HEK293 (cell line): Measurements from ENCODE around the gene BIRC5.

Experiments
- CTCF ChIA-PET: fragments of 350-600 bp; formaldehyde crosslinking; extraction: SDS; loops from one replicate; lab custom pipeline; 2021; ENCODE audit warnings: antibody characterized with exemption; lab: Yijun Ruan, JAX
- POLR2A ChIA-PET: fragments of 300-600 bp; formaldehyde crosslinking; extraction: SDS; loops from one replicate; lab custom pipeline; 2020; ENCODE audit warnings: antibody characterized with exemption, inconsistent platforms; lab: Yijun Ruan, JAX
- H3K27ac ChIP-seq: fragments of 200-500 bp; sonication (Bioruptor generic); 2 replicates; pipeline ENCODE4 v1.5.1; 2014; ENCODE audit warnings: low read depth, low read length, control low read depth, inconsistent platforms; ENCODE audit errors: extremely low read depth
- H3K36me3 ChIP-seq, 2 experiments: fragments of 200-500 bp in 1 of 2; sonication (Bioruptor generic) in 1 of 2; 1 replicate in 1 of 2; 2 replicates in 1 of 2; pipeline ENCODE4 v1.5.1; 2014 to 2017; ENCODE audit warnings: inconsistent platforms in 2 of 2, low read length in 2 of 2; ENCODE audit not compliant: control insufficient read depth in 2 of 2, insufficient read depth in 1 of 2
- H3K4me1 ChIP-seq: fragments of 200-500 bp; sonication (Bioruptor generic); 2 replicates; pipeline ENCODE4 v1.5.1; 2014; ENCODE audit warnings: mild to moderate bottlenecking, low read length, inconsistent platforms; ENCODE audit not compliant: control insufficient read depth, insufficient read depth
- H3K4me3 ChIP-seq: 2 replicates; pipeline ENCODE4 v1.5.1; 2011; ENCODE audit warnings: low read depth, mild to moderate bottlenecking, control low read depth, low read length, moderate library complexity
- H3K9me3 ChIP-seq: fragments of 200-500 bp; sonication (Bioruptor generic); 2 replicates; pipeline ENCODE4 v1.5.1; 2014; ENCODE audit warnings: low read depth, low read length, inconsistent platforms; ENCODE audit not compliant: control insufficient read depth, insufficient read depth
- CTCF ChIP-seq: fragments of 450-650 bp; formaldehyde crosslinking; IDR thresholded peaks from 2 replicates; pipeline ENCODE4 v1.5.1; 2016; ENCODE audit warnings: missing biosample characterization, missing genetic modification characterization
- FEZF1 ChIP-seq: fragments of 450-650 bp; formaldehyde crosslinking; IDR thresholded peaks from 2 replicates; pipeline ENCODE4 v1.5.1; 2016; ENCODE audit warnings: missing biosample characterization, missing genetic modification characterization
- HIC1 ChIP-seq: fragments of 450-650 bp; formaldehyde crosslinking; IDR thresholded peaks from 2 replicates; pipeline ENCODE4 v1.5.1; 2016; ENCODE audit warnings: missing biosample characterization, missing genetic modification characterization
- INSM2 ChIP-seq: fragments of 450-650 bp; formaldehyde crosslinking; IDR thresholded peaks from 2 replicates; pipeline ENCODE4 v1.5.1; 2016; ENCODE audit warnings: missing biosample characterization, missing genetic modification characterization
- SP2 ChIP-seq: fragments of 450-650 bp; formaldehyde crosslinking; IDR thresholded peaks from 2 replicates; pipeline ENCODE4 v1.5.1; 2016; ENCODE audit warnings: missing biosample characterization, missing genetic modification characterization
- ZBTB17 ChIP-seq: fragments of 450-650 bp; formaldehyde crosslinking; IDR thresholded peaks from 2 replicates; pipeline ENCODE4 v1.5.1; 2016; ENCODE audit warnings: missing biosample characterization, missing genetic modification characterization
- ZNF23 ChIP-seq: fragments of 450-650 bp; formaldehyde crosslinking; IDR thresholded peaks from 2 replicates; pipeline ENCODE4 v1.5.1; 2016; ENCODE audit warnings: missing biosample characterization, missing genetic modification characterization, borderline replicate concordance
- ZNF341 ChIP-seq: fragments of 450-650 bp; formaldehyde crosslinking; IDR thresholded peaks from 2 replicates; pipeline ENCODE4; 2016; ENCODE audit warnings: low read depth, missing biosample characterization, missing genetic modification characterization
- ZNF48 ChIP-seq: fragments of 450-650 bp; formaldehyde crosslinking; IDR thresholded peaks from 2 replicates; pipeline ENCODE4 v1.5.1; 2016; ENCODE audit warnings: missing biosample characterization, missing genetic modification characterization
- ZNF629 ChIP-seq: fragments of 450-650 bp; formaldehyde crosslinking; IDR thresholded peaks from 2 replicates; pipeline ENCODE4 v1.5.1; 2017; ENCODE audit warnings: missing biosample characterization, missing genetic modification characterization
- ZSCAN4 ChIP-seq: fragments of 450-650 bp; formaldehyde crosslinking; IDR thresholded peaks from 2 replicates; pipeline ENCODE4 v1.5.1; 2017; ENCODE audit warnings: missing biosample characterization, missing genetic modification characterization

BIRC5 gene

GRCh38 chr17:78256707-78257591 lies 42.9 kb downstream of the BIRC5 start:
- ChIA-PET CTCF (interaction anchor here (0.6 to 1.7 kb wide), 6 partner anchors 18 to 240 kb away, joined by 3 to 9 read pairs (median 3); no protein-coding TSS in a partner anchor), POLR2A (no interaction called here)
- H3K4me3 ChIP-seq, result no peak overlapping the region
- TF ChIP-seq ZNF629 (tag by site-specific recombination), result no peak
- TF ChIP-seq HIC1 (tag by site-specific recombination), result no peak
- TF ChIP-seq ZSCAN4 (tag by site-specific recombination), result peak; percentile 70
- TF ChIP-seq ZBTB17 (tag by site-specific recombination), result no peak
- no peak for TF ChIP-seq INSM2 (tag by site-specific recombination)
- no peak for TF ChIP-seq SP2 (tag by site-specific recombination)
- no peaks in the 10 kb centered on the region for H3K9me3 ChIP-seq
- no peak overlapping the region for H3K27ac ChIP-seq
- 0 out of 2 replicates have a peak, but pooled peaks cover 3% of the 10 kb centered on the region for H3K4me1 ChIP-seq
- H3K36me3 ChIP-seq, result no peaks in the 10 kb centered on the region

GRCh38 chr17:78257810-78258322 lies 43.8 kb downstream of the BIRC5 start:
- Histone ChIP-seq H3K36me3 (no peaks in the 10 kb centered on the region), H3K9me3 (no peaks in the 10 kb centered on the region), H3K4me3 (no peak overlapping the region), H3K27ac (no peak overlapping the region), H3K4me1 (0 out of 2 replicates have a peak, but pooled peaks cover 3% of the 10 kb centered on the region)
- CTCF ChIA-PET, result no interaction called here
- TF ChIP-seq ZNF23 (tag by site-specific recombination) (no peak), FEZF1 (tag by site-specific recombination) (no peak), ZNF341 (peak; percentile 38; the same call in 1 of the 2 replicates), CTCF (tag by site-specific recombination) (no peak), ZNF48 (tag by site-specific recombination) (no peak)
- POLR2A ChIA-PET, result no interaction called here
